GM20431 (cell line): ENCODE measurements around the gene RTP5.
"Not testable (repeated sequence)": the region's sequence is repeated elsewhere in the genome, so short reads cannot be mapped to it uniquely, and the experiment has no call there.

Source experiments
- in situ Hi-C: fragments of 300-500 bp; cut with MseI, MboI; formaldehyde crosslinking; loops from one replicate; pipeline ENCODE4 v1.15.0; 2020; ENCODE audit warnings: low sequenced_read_pairs; ENCODE audit not compliant: unreplicated experiment

Gene RTP5

GRCh38 chr2:241911551-241911950, 42.0 kb downstream of the RTP5 start:
- in situ Hi-C loops: no loop called here

GRCh38 chr2:241912021-241912555, 42.6 kb downstream of the RTP5 start:
- in situ Hi-C loops: no loop called here

DNA sequence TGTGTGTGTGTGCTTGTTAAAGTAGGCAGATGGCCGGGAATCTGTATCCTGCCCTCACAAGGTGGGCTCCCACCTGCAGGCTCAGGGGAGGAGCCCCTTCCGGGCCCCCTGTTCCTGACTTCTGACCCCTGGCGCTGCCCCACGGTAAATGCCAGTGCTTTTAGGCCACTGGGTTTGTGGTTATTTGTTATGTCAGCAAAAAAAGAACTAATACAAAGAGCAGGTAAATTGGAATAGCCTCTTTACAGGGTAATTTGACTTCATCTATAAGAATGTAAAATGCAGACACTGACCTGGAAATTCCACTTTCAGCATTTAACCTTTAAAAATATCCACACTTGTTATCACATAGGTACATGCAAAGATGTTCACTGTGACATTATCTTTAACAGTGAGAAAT, 44.2 kb downstream of the RTP5 start:
- in situ Hi-C loops: no loop called here

GRCh38 chr2:241914542-241914941, 45.0 kb downstream of the RTP5 start:
- in situ Hi-C loops: no loop called here

GRCh38 chr2:241921631-241922030, 52.1 kb downstream of the RTP5 start:
- in situ Hi-C loops: not testable (repeated sequence)

DNA sequence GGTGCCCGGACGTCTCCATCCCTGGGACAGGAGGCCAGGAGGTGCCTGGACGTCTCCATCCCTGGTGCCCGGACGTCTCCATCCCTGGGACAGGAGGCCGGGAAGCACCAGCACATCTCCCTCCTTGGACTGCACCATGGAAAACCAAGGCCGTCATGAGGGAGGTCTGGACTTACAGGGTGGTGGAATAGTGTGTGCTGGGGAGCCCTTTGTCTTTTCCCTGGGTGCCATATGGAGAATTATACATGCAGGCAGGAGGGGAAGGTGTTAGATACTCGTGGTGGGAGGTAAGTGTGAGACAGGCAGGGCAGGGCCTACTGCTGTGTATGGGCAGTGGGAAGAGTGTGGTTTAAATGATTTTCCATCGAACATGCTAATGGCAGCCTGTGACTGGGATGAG, 52.9 kb downstream of the RTP5 start:
- in situ Hi-C loops: no loop called here

GRCh38 chr2:241922816-241923601, 53.5 kb downstream of the RTP5 start:
- in situ Hi-C loops: not testable (repeated sequence)
